Central memory CD4-positive, alpha-beta T cell (primary cell): ENCODE results near the gene DIDO1.

Source experiments
- DNase-seq: peaks from one replicate; pipeline ENCODE4 v3.0.0; 2022

The DIDO1 gene

GRCh38 chr20:62949962-62950361, 23.7 kb upstream of the DIDO1 start:
- no peak for DNase-seq

GRCh38 chr20:62949153-62949821, 23.0 kb upstream of the DIDO1 start:
- DNase-seq, result no peak

GRCh38 chr20:62947532-62948300, 21.4 kb upstream of the DIDO1 start:
- no peak for DNase-seq

GRCh38 chr20:62946918-62947317, 20.6 kb upstream of the DIDO1 start:
- no peak for DNase-seq

- DNase-seq, result no peak
Measured at GRCh38 chr20:62945771-62946339, 19.6 kb upstream of the DIDO1 start.

- no peak for DNase-seq
Measured at GRCh38 chr20:62944746-62945145, 18.4 kb upstream of the DIDO1 start.

GRCh38 chr20:62944184-62944583, 17.9 kb upstream of the DIDO1 start:
- DNase-seq, result no peak

- DNase-seq, result no peak
Measured at GRCh38 chr20:62943396-62943795, 17.1 kb upstream of the DIDO1 start.

- no peak for DNase-seq
Measured at GRCh38 chr20:62942456-62942855, 16.2 kb upstream of the DIDO1 start.

GRCh38 chr20:62941792-62942191, 15.5 kb upstream of the DIDO1 start:
- no peak for DNase-seq

- no peak for DNase-seq
Measured at GRCh38 chr20:62940875-62941274, 14.6 kb upstream of the DIDO1 start.

GRCh38 chr20:62938105-62938888, 12.0 kb upstream of the DIDO1 start, which contains the start of gene GID8:
TSS of gene GID8 (plus strand) at chr20:62938147. CDS start at chr20:62941503, 3,356 bp downstream.
- no peak for DNase-seq

- DNase-seq, result peak; percentile 97
Measured at GRCh38 chr20:62937268-62938104, 11.2 kb upstream of the DIDO1 start.

GRCh38 chr20:62935968-62936585, 9.8 kb upstream of the DIDO1 start:
- DNase-seq, result no peak

- no peak for DNase-seq
Measured at GRCh38 chr20:62935204-62935967, 9.1 kb upstream of the DIDO1 start.

GRCh38 chr20:62933966-62934365, 7.7 kb upstream of the DIDO1 start:
- no peak for DNase-seq

- DNase-seq, result no peak
Measured at GRCh38 chr20:62931464-62931863, 5.2 kb upstream of the DIDO1 start.

GRCh38 chr20:62929051-62929538, 2.8 kb upstream of the DIDO1 start:
- peak; percentile 43 for DNase-seq

GRCh38 chr20:62928246-62928939, 2.1 kb upstream of the DIDO1 start:
- DNase-seq, result no peak

GRCh38 chr20:62927128-62927705, 912 bp upstream of the DIDO1 start:
- no peak for DNase-seq
